Suprapubic skin (tissue), 3 donors: ENCODE data around the gene CCDC174.

ENCODE experiments used
- POLR2A ChIP-seq, 2 donors: fragments of 450-650 bp; IDR thresholded peaks; one replicate each; pipeline ENCODE4 v1.6.1; 2017; ENCODE audit warnings: antibody characterized with exemption in 2 of 2, mild to moderate bottlenecking in 2 of 2, moderate library complexity in 2 of 2
- TF ChIP-seq, protein P1 (sequence below), 2 donors: fragments of 200-600 bp in 1 of 2; fragments of 450-650 bp in 1 of 2; sonication (generic) in 1 of 2; IDR thresholded peaks; one replicate each; pipeline ENCODE4 v1.5.1; 2016 to 2019; ENCODE audit warnings: antibody characterized with exemption in 2 of 2, mild to moderate bottlenecking in 1 of 2, moderate library complexity in 1 of 2

DNA sequence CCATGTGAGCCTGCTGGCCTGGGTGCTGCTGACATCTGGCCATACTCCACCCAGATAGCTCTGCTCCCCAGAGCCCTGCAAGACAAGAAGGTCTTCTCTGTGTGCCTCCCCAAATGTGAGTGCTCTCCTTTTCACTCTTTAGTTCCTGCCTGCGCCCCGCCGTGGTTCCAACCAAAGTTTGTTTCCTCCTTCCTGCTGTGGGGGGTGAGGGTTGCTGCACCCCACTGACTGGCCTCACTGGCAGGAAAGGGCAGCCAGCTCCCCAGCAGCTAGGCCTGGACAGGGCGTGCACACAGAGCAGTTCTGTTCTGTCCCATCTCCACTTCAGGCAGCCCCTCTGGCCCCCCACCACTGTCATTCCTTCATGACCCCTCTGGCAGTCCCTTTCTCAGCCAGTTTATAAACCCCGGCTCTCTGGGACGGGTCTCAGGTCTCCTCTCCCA lies 5.4 kb upstream of the CCDC174 start:
- TF ChIP-seq, protein P1, sequence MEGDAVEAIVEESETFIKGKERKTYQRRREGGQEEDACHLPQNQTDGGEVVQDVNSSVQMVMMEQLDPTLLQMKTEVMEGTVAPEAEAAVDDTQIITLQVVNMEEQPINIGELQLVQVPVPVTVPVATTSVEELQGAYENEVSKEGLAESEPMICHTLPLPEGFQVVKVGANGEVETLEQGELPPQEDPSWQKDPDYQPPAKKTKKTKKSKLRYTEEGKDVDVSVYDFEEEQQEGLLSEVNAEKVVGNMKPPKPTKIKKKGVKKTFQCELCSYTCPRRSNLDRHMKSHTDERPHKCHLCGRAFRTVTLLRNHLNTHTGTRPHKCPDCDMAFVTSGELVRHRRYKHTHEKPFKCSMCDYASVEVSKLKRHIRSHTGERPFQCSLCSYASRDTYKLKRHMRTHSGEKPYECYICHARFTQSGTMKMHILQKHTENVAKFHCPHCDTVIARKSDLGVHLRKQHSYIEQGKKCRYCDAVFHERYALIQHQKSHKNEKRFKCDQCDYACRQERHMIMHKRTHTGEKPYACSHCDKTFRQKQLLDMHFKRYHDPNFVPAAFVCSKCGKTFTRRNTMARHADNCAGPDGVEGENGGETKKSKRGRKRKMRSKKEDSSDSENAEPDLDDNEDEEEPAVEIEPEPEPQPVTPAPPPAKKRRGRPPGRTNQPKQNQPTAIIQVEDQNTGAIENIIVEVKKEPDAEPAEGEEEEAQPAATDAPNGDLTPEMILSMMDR (IDR thresholded peaks at IDR 0.05), result no peak
- no peak for TF ChIP-seq POLR2A (IDR thresholded peaks at IDR 0.05)
